ENCODE data around the gene P2RY1. TPM values are rescaled to one million over a fixed set of nuclear protein-coding genes. Genes with fewer than 3 reads are reported as not detected.
"Not testable (repeated sequence)": the region's sequence is repeated elsewhere in the genome, so short reads cannot be mapped to it uniquely, and the experiment has no call there.

P2RY1 gene
- total RNA-seq, 4 donors from 2014 or later, result 24.7 to 35.7 (median 30.3) TPM

DNA sequence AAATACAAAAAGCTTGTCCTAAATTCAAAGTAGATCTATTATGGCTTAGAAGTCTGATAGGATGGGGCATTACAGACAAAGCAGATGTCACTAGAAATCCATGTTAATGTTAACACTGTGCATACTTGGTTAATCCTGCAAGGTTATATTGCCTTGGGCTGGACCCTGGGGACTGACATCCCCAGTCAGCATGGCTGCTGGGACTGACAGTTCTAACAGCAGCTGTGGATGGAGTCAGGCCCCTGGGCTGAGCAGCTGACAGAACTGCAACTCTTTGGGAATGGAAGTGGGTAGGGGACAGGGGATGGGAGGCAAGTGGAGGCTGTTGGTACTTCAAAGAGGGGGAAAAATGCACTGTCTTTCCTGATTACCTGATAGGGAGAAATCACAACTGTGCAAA is 7.5 kb downstream of the P2RY1 start:
- DNase-seq, result no peak
- H3K4me1 ChIP-seq, result peaks cover 0 to 32% (median 5%) of the 10 kb centered on the region in 3 donors
- H3K27ac ChIP-seq, result no peak overlapping the region
- H3K36me3 ChIP-seq, result no peaks in the 10 kb centered on the region
- intact Hi-C loops (cut with DNase I), result no loop called here
- TF ChIP-seq POLR2A (IDR thresholded peaks at IDR 0.05), result no peak
- TF ChIP-seq, protein P1, sequence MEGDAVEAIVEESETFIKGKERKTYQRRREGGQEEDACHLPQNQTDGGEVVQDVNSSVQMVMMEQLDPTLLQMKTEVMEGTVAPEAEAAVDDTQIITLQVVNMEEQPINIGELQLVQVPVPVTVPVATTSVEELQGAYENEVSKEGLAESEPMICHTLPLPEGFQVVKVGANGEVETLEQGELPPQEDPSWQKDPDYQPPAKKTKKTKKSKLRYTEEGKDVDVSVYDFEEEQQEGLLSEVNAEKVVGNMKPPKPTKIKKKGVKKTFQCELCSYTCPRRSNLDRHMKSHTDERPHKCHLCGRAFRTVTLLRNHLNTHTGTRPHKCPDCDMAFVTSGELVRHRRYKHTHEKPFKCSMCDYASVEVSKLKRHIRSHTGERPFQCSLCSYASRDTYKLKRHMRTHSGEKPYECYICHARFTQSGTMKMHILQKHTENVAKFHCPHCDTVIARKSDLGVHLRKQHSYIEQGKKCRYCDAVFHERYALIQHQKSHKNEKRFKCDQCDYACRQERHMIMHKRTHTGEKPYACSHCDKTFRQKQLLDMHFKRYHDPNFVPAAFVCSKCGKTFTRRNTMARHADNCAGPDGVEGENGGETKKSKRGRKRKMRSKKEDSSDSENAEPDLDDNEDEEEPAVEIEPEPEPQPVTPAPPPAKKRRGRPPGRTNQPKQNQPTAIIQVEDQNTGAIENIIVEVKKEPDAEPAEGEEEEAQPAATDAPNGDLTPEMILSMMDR (IDR thresholded peaks at IDR 0.05), result no peak
- H3K9me3 ChIP-seq, result peaks cover 0 to 12% (median 4%) of the 10 kb centered on the region in 3 donors
- no peaks in the 10 kb centered on the region for H3K27me3 ChIP-seq
- H3K4me3 ChIP-seq, result no peak overlapping the region

DNA sequence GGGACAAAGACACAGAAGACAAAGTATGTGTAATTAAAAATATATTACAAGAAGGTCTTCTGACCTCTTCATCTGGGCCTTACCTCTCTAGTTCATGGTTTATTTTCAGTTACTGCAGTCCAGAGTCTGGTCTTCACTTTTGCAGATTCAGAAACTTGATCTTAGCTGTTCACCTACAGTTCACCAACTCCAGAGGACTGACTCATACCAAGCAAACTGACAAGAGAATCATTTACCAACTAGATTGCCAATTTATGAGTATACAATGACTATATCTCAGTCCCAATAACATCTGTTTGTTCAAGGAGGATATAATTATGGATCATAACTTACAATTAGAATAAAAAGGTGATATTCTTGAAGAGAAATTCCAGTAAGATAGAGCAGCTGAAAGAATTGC is 9.0 kb downstream of the P2RY1 start:
- no peak overlapping the region for H3K4me3 ChIP-seq
- TF ChIP-seq, protein P1 (IDR thresholded peaks at IDR 0.05), result no peak
- intact Hi-C loops (cut with DNase I), result no loop called here
- H3K4me1 ChIP-seq, result peaks cover 0 to 18% (median 5%) of the 10 kb centered on the region in 3 donors
- peaks cover 0 to 19% (median 4%) of the 10 kb centered on the region in 3 donors for H3K9me3 ChIP-seq
- DNase-seq, result no peak
- no peaks in the 10 kb centered on the region for H3K27me3 ChIP-seq
- H3K27ac ChIP-seq, result no peak overlapping the region
- H3K36me3 ChIP-seq, result no peaks in the 10 kb centered on the region

DNA sequence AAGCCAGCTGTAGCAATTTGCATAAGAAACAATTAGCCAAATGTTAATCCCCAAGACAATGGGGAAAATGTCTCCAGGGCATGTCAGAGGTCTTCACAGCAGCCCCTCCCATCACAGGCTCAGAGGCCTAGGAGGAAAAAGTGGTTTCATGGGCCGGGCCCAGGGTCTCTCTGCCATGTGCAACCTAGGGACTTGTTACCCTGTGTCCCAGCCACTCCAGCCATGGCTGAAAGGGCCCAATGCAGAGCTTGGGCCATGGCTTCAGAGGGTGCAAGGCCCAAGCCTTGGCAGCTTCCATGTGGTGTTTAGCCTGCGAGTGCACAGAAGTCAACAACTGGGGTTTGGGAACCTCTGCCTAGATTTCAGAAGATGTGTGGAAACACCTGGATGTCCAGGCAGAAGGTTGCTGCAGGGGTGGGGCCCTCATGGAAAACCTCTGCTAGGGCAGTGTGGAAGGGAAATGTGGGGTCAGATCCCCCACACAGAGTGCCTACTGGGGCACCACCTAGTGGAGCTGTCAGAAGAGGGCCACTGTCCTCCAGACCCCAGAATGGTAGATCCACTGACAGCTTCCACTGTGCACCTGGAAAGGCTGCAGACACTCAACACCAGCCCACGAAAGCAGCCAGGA is 11.8 kb downstream of the P2RY1 start:
- intact Hi-C loops (cut with DNase I); DNase-seq; H3K4me1 ChIP-seq; H3K4me3 ChIP-seq; H3K36me3 ChIP-seq; H3K27ac ChIP-seq; H3K27me3 ChIP-seq: not testable (repeated sequence)
- peaks cover 0 to 19% (median 4%) of the 10 kb centered on the region in 3 donors for H3K9me3 ChIP-seq
- 86 to 100% methylated on average over 1 of the region's 3 CpGs for whole genome bisulfite sequencing, 2 donors

DNA sequence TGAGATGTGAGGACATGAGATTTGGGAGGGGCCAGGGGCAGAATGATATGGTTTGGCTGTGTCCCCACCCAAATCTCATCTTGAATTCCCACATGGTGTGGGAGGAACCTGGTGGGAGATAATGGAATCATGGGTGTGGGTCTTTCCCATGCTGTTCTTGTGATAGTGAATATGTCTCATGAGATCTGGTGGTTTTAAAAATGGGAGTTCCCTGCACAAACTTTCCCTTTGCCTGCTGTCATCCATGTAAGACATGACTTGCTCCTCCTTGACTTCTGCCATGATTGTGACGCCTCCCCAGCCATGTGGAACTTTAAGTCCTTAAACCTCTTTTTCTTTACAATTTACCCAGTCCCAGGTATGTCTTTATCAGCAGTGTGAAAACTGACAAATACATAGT is 12.7 kb downstream of the P2RY1 start:
- WGBS, 2 donors, result 75 to 94% methylated on average over 1 of the region's 1 CpG
- DNase-seq; H3K27ac ChIP-seq; H3K4me3 ChIP-seq; H3K4me1 ChIP-seq; H3K36me3 ChIP-seq; H3K27me3 ChIP-seq; intact Hi-C loops (cut with DNase I): not testable (repeated sequence)
- peaks cover 0 to 19% (median 4%) of the 10 kb centered on the region in 3 donors for H3K9me3 ChIP-seq

DNA sequence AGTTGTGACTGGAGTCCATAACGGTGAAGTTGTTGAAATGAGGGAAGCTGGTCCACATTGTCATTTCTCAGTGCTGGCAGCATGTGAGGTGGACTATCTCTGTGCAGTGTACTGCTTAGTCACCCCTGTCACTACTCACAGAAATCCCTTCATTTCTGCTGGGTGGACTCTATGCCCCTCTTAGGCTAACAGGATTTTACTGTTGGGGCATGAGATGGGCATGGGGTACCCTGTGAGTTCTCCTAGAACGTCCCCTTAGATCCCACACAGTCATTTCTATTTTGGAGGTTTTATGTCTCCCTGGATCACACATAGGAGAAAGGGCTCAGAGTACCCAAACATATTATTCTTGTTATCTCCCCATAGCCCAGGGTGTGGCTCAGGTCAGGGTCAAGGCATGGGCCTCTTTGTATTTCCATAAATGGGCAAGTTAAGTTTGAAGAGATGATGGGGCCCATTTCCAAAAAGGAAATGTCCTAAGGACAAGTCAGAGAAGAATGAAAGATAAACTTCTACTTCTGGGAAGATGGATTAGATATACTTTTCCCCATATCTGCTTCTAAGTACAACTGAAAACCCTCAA is 15.2 kb downstream of the P2RY1 start:
- H3K36me3 ChIP-seq, result no peaks in the 10 kb centered on the region
- DNase-seq, result no peak
- no peak overlapping the region for H3K4me3 ChIP-seq
- TF ChIP-seq, protein P1 (IDR thresholded peaks at IDR 0.05), result no peak
- no peak for TF ChIP-seq POLR2A (IDR thresholded peaks at IDR 0.05)
- H3K27me3 ChIP-seq, result no peaks in the 10 kb centered on the region
- 87 to 90% methylated on average over 2 of the region's 2 CpGs for WGBS, 2 donors
- H3K9me3 ChIP-seq, result peaks cover 0 to 19% (median 4%) of the 10 kb centered on the region in 3 donors
- intact Hi-C loops (cut with DNase I), result no loop called here
- H3K4me1 ChIP-seq, result no peaks in the 10 kb centered on the region
- H3K27ac ChIP-seq, result no peak overlapping the region

DNA sequence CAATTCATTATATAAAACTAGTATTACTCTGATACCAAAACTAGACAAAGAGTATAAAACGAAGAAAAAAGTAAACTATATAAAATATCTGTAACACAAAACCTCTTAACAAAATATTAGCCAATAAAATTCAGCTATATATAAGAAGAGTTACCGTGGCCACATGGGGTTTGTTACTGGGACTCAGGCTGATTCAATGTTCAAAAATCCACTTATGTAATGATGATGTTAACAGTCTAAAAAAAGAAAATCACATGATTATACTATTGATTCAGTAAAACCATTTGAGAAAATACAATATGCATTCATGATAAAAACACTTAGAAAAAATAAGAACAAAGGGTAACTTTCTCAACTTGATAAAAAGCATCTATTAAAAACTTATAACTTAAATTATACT is 18.3 kb downstream of the P2RY1 start:
- TF ChIP-seq POLR2A (IDR thresholded peaks at IDR 0.05), result no peak
- TF ChIP-seq, protein P1 (IDR thresholded peaks at IDR 0.05), result no peak
- Histone ChIP-seq H3K4me1 (peaks cover 0 to 3% (median 0%) of the 10 kb centered on the region in 3 donors), H3K9me3 (no peaks in the 10 kb centered on the region), H3K27me3 (no peaks in the 10 kb centered on the region), H3K27ac (no peak overlapping the region), H3K36me3 (no peaks in the 10 kb centered on the region), H3K4me3 (no peak overlapping the region)
- no peak for DNase-seq
- WGBS, 2 donors, result 78 to 83% methylated on average over 2 of the region's 2 CpGs
- intact Hi-C loops (cut with DNase I), result no loop called here

Data from esophagus squamous epithelium (tissue), 5 donors.